ENCODE results near the gene SLC14A1.

DNA sequence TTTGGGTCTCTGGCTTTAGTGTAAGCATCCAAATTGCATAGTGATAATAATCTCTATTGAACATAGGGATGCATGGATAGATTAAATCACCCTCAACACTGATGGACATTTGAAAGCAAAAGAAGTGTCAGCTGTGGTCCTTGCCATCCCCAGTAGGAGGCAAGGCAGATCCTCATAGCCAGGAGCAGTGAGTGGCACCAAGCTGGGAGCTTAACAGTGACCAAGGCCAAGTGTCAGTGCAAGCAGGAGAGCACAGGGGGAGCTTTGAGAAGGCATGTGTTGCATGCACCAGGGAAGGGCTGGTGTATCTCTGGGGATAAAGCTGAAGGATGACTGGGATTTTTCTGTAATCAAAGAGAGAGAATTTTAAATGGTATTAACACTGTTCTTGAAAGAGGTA is 14.7 kb downstream of the SLC14A1 start:
- TF ChIP-seq, protein P1, sequence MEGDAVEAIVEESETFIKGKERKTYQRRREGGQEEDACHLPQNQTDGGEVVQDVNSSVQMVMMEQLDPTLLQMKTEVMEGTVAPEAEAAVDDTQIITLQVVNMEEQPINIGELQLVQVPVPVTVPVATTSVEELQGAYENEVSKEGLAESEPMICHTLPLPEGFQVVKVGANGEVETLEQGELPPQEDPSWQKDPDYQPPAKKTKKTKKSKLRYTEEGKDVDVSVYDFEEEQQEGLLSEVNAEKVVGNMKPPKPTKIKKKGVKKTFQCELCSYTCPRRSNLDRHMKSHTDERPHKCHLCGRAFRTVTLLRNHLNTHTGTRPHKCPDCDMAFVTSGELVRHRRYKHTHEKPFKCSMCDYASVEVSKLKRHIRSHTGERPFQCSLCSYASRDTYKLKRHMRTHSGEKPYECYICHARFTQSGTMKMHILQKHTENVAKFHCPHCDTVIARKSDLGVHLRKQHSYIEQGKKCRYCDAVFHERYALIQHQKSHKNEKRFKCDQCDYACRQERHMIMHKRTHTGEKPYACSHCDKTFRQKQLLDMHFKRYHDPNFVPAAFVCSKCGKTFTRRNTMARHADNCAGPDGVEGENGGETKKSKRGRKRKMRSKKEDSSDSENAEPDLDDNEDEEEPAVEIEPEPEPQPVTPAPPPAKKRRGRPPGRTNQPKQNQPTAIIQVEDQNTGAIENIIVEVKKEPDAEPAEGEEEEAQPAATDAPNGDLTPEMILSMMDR (IDR thresholded peaks at IDR 0.05), result no peak
- no peak for TF ChIP-seq EZH2 (IDR thresholded peaks at IDR 0.05; ENCODE audit: borderline replicate concordance, insufficient read depth, low read depth, low read length, poor library complexity, severe bottlenecking)
